Liver (tissue), 3 donors: ENCODE data around the gene ABCC2.

Source experiments
- EGR1 ChIP-seq, 2 donors: IDR thresholded peaks; 2 replicates each; pipeline ENCODE4 v1.6.1; 2016 to 2018; ENCODE audit warnings: antibody characterized with exemption in 2 of 2, low read depth in 2 of 2
- JUND ChIP-seq, 2 donors: IDR thresholded peaks; 2 replicates each; pipeline ENCODE4 v1.6.1; 2016; ENCODE audit warnings: antibody characterized with exemption in 2 of 2
- RAD21 ChIP-seq, 2 donors: IDR thresholded peaks; 2 replicates each; pipeline ENCODE4 v1.6.1; 2016; ENCODE audit warnings: antibody characterized with exemption in 2 of 2, mild to moderate bottlenecking in 2 of 2
- RXRA ChIP-seq, 2 donors: IDR thresholded peaks; 2 replicates each; pipeline ENCODE4 v1.6.1; 2017 to 2018; ENCODE audit warnings: antibody characterized with exemption in 2 of 2, mild to moderate bottlenecking in 1 of 2
- SP1 ChIP-seq: IDR thresholded peaks from 2 replicates; pipeline ENCODE4 v1.6.1; 2018; ENCODE audit warnings: antibody characterized with exemption, mild to moderate bottlenecking
- TAF1 ChIP-seq: conservative IDR thresholded peaks from 2 replicates; pipeline ENCODE4 v1.6.1; 2016; ENCODE audit warnings: antibody characterized with exemption, mild to moderate bottlenecking
- YY1 ChIP-seq: IDR thresholded peaks from 2 replicates; pipeline ENCODE4 v1.6.1; 2016; ENCODE audit warnings: antibody characterized with exemption, mild to moderate bottlenecking
- TF ChIP-seq, protein P1 (sequence below): fragments of 150-350 bp; IDR thresholded peaks from 2 replicates; pipeline ENCODE4 v1.5.1; 2017; ENCODE audit warnings: improper control_type of control experiment, low read depth, low read length; ENCODE audit not compliant: missing input control
- TF ChIP-seq, protein P2 (sequence below): IDR thresholded peaks from 2 replicates; pipeline ENCODE4 v1.6.1; 2016; ENCODE audit warnings: antibody characterized with exemption, mild to moderate bottlenecking
- TF ChIP-seq, protein P3 (sequence below): IDR thresholded peaks from 2 replicates; pipeline ENCODE4 v1.6.1; 2016; ENCODE audit warnings: antibody characterized with exemption
- TF ChIP-seq, protein P4 (sequence below): IDR thresholded peaks from 2 replicates; pipeline ENCODE4 v1.6.1; 2016; ENCODE audit warnings: antibody characterized with exemption
- donor health status: healthy.
- donor health status: healthy.

DNA sequence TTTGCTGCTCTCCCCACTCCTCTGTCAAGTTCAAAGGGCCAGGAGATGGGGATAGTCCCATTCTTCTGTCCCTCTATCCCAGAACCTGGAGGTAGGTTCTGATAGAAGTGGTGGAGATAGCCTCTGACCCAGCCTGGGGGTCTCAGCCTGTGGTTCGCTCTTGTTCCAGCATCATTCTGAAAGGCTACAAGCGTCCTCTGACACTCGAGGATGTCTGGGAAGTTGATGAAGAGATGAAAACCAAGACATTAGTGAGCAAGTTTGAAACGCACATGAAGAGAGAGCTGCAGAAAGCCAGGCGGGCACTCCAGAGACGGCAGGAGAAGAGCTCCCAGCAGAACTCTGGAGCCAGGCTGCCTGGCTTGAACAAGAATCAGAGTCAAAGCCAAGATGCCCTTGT, 14.5 kb downstream of the ABCC2 start:
- no peak for TF ChIP-seq EGR1 (IDR thresholded peaks at IDR 0.05; ENCODE audit: low read depth in 2 of 2)
- TF ChIP-seq, protein P1, sequence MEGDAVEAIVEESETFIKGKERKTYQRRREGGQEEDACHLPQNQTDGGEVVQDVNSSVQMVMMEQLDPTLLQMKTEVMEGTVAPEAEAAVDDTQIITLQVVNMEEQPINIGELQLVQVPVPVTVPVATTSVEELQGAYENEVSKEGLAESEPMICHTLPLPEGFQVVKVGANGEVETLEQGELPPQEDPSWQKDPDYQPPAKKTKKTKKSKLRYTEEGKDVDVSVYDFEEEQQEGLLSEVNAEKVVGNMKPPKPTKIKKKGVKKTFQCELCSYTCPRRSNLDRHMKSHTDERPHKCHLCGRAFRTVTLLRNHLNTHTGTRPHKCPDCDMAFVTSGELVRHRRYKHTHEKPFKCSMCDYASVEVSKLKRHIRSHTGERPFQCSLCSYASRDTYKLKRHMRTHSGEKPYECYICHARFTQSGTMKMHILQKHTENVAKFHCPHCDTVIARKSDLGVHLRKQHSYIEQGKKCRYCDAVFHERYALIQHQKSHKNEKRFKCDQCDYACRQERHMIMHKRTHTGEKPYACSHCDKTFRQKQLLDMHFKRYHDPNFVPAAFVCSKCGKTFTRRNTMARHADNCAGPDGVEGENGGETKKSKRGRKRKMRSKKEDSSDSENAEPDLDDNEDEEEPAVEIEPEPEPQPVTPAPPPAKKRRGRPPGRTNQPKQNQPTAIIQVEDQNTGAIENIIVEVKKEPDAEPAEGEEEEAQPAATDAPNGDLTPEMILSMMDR = no peak
- TF ChIP-seq YY1 = no peak
- TF ChIP-seq, protein P2, sequence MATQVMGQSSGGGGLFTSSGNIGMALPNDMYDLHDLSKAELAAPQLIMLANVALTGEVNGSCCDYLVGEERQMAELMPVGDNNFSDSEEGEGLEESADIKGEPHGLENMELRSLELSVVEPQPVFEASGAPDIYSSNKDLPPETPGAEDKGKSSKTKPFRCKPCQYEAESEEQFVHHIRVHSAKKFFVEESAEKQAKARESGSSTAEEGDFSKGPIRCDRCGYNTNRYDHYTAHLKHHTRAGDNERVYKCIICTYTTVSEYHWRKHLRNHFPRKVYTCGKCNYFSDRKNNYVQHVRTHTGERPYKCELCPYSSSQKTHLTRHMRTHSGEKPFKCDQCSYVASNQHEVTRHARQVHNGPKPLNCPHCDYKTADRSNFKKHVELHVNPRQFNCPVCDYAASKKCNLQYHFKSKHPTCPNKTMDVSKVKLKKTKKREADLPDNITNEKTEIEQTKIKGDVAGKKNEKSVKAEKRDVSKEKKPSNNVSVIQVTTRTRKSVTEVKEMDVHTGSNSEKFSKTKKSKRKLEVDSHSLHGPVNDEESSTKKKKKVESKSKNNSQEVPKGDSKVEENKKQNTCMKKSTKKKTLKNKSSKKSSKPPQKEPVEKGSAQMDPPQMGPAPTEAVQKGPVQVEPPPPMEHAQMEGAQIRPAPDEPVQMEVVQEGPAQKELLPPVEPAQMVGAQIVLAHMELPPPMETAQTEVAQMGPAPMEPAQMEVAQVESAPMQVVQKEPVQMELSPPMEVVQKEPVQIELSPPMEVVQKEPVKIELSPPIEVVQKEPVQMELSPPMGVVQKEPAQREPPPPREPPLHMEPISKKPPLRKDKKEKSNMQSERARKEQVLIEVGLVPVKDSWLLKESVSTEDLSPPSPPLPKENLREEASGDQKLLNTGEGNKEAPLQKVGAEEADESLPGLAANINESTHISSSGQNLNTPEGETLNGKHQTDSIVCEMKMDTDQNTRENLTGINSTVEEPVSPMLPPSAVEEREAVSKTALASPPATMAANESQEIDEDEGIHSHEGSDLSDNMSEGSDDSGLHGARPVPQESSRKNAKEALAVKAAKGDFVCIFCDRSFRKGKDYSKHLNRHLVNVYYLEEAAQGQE = no peak
- no peak for TF ChIP-seq RXRA (IDR thresholded peaks at IDR 0.05)
- TF ChIP-seq, protein P3, sequence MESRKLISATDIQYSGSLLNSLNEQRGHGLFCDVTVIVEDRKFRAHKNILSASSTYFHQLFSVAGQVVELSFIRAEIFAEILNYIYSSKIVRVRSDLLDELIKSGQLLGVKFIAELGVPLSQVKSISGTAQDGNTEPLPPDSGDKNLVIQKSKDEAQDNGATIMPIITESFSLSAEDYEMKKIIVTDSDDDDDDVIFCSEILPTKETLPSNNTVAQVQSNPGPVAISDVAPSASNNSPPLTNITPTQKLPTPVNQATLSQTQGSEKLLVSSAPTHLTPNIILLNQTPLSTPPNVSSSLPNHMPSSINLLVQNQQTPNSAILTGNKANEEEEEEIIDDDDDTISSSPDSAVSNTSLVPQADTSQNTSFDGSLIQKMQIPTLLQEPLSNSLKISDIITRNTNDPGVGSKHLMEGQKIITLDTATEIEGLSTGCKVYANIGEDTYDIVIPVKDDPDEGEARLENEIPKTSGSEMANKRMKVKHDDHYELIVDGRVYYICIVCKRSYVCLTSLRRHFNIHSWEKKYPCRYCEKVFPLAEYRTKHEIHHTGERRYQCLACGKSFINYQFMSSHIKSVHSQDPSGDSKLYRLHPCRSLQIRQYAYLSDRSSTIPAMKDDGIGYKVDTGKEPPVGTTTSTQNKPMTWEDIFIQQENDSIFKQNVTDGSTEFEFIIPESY = no peak
- TF ChIP-seq TAF1 = no peak
- TF ChIP-seq RAD21 (IDR thresholded peaks at IDR 0.05) = no peak
- no peak for TF ChIP-seq SP1
- TF ChIP-seq, protein P4, sequence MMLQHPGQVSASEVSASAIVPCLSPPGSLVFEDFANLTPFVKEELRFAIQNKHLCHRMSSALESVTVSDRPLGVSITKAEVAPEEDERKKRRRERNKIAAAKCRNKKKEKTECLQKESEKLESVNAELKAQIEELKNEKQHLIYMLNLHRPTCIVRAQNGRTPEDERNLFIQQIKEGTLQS = no peak
- TF ChIP-seq JUND (IDR thresholded peaks at IDR 0.05) = no peak
